Measurements from ENCODE around the gene AFG1L. TPM values are rescaled to one million over a fixed set of nuclear protein-coding genes. Genes with fewer than 3 reads are reported as not detected.

The AFG1L gene
- total RNA-seq, 1 donor from 2014 or later: 0.53 TPM

DNA sequence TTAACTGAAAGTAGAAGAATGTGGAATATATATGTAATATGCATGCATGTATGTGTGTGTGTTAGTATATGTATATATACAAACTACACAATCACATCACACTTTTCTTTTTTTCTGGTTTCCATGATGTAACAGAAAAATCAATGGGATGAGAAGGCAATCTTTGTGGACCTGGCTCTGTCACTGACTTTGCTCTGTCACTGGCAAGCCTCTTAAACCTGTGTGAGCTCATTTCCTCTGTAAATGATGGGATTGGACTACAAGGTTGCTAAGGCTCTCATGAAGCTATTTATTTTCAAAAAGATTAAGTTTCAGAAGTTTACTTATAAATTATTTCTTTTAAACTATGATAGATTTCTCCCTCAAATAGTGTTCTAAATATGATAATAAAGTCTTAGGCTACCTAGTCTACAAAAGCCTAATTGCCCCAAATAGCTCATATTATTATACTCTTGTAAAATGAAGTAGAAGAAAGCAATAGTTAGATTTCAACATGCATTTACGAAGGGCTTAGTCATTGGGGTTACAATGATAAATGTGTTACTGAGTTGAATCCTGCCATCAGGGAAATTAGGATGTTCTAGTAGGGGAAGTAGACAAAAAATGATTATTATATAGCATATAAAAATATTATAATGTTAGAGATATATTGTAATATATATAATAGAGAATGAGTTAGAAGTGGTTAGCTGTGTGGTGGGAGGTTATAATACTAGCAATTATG lies 129.3 kb downstream of the AFG1L start:
- no peak for TF ChIP-seq CTCF (IDR thresholded peaks at IDR 0.05)
- no peaks in the 10 kb centered on the region for H3K4me1 ChIP-seq
- intact Hi-C loops (cut with DNase I): no loop called here
- no peaks in the 10 kb centered on the region for H3K36me3 ChIP-seq
- H3K9me3 ChIP-seq: no peaks in the 10 kb centered on the region
- H3K4me3 ChIP-seq: no peak overlapping the region
- H3K27me3 ChIP-seq: no peaks in the 10 kb centered on the region
- DNase-seq (ENCODE audit: low spot score in 2 of 2): no peak
- H3K27ac ChIP-seq: no peak overlapping the region

DNA sequence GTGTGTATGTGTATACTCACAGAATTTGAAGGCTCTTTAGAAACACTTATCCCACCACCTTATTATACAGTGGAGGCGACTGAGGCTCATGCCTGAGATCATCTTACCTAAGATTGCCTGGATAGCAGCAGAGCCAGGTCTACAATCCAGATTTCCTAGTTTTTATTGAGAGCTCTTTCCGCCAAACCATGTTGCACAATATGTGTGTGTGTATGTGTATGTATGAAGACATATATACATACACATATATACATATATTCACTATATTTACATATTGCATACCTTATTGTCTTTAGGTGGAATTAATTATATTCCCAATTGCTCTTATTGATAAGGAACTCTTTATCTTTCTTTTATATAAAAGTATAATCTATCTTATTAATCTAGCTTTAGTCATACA lies 130.6 kb downstream of the AFG1L start:
- intact Hi-C loops (cut with DNase I): no loop called here
- no peak for TF ChIP-seq CTCF (IDR thresholded peaks at IDR 0.05)
- Histone ChIP-seq H3K27me3 (no peaks in the 10 kb centered on the region), H3K4me1 (no peaks in the 10 kb centered on the region), H3K4me3 (no peak overlapping the region), H3K9me3 (no peaks in the 10 kb centered on the region), H3K36me3 (no peaks in the 10 kb centered on the region), H3K27ac (no peak overlapping the region)
- DNase-seq (ENCODE audit: low spot score in 2 of 2): no peak

GRCh38 chr6:108432143-108432542 lies 137.3 kb downstream of the AFG1L start:
- intact Hi-C loops (cut with DNase I): no loop called here
- DNase-seq (ENCODE audit: low spot score in 2 of 2): no peak
- Histone ChIP-seq H3K27me3 (no peaks in the 10 kb centered on the region), H3K4me3 (no peak overlapping the region), H3K4me1 (no peaks in the 10 kb centered on the region), H3K36me3 (no peaks in the 10 kb centered on the region), H3K27ac (no peak overlapping the region), H3K9me3 (no peaks in the 10 kb centered on the region)
- TF ChIP-seq CTCF (IDR thresholded peaks at IDR 0.05): no peak

GRCh38 chr6:108432792-108433191 lies 137.9 kb downstream of the AFG1L start:
- H3K9me3 ChIP-seq: no peaks in the 10 kb centered on the region
- TF ChIP-seq CTCF (IDR thresholded peaks at IDR 0.05): no peak
- no peak overlapping the region for H3K4me3 ChIP-seq
- H3K36me3 ChIP-seq: no peaks in the 10 kb centered on the region
- intact Hi-C loops (cut with DNase I): no loop called here
- no peak for DNase-seq (ENCODE audit: low spot score in 2 of 2)
- H3K27me3 ChIP-seq: no peaks in the 10 kb centered on the region
- H3K27ac ChIP-seq: no peak overlapping the region
- H3K4me1 ChIP-seq: no peaks in the 10 kb centered on the region

DNA sequence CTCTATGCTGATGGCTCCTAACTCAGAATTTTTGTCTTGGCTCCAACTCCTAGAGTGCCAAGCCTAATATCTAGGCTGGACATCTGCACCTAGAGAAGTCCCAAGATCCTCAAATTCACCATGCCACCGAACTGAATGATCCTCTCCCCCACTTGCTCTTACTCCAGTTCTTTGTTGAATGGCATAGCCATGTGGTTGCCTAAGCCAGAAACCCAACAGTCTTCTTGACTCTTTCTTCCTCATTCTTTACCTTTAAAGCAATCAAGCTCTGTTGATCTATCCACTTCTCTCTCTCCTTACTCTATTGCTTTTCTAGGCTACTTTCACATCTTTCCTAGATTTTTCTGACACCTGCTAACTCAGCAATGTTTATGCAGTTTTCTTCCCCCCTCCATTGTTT lies 139.4 kb downstream of the AFG1L start:
- Histone ChIP-seq H3K36me3 (no peaks in the 10 kb centered on the region), H3K4me3 (no peak overlapping the region), H3K27ac (no peak overlapping the region), H3K27me3 (no peaks in the 10 kb centered on the region), H3K4me1 (no peaks in the 10 kb centered on the region), H3K9me3 (no peaks in the 10 kb centered on the region)
- no peak for TF ChIP-seq CTCF (IDR thresholded peaks at IDR 0.05)
- no peak for DNase-seq (ENCODE audit: low spot score in 2 of 2)
- intact Hi-C loops (cut with DNase I): no loop called here

GRCh38 chr6:108435391-108435790 lies 140.5 kb downstream of the AFG1L start:
- Histone ChIP-seq H3K27me3 (no peaks in the 10 kb centered on the region), H3K4me3 (no peak overlapping the region), H3K27ac (no peak overlapping the region), H3K4me1 (no peaks in the 10 kb centered on the region), H3K9me3 (no peaks in the 10 kb centered on the region), H3K36me3 (no peaks in the 10 kb centered on the region)
- DNase-seq (ENCODE audit: low spot score in 2 of 2): no peak
- TF ChIP-seq CTCF (IDR thresholded peaks at IDR 0.05): no peak
- intact Hi-C loops (cut with DNase I): no loop called here
